Endothelial cell of hepatic sinusoid (primary cell): ENCODE measurements around the gene SHISAL1.

ENCODE experiments used
- in situ Hi-C: cut with HindIII; loops from 2 replicates; pipeline ENCODE4 v1.10.0; 2017; ENCODE audit warnings: low sequenced_read_pairs

SHISAL1 gene

GRCh38 chr22:44199866-44200265, 112.9 kb downstream of the SHISAL1 start:
- in situ Hi-C loops = no loop called here

- in situ Hi-C loops = no loop called here
These were observed 113.6 kb downstream of the SHISAL1 start for GRCh38 chr22:44199164-44199563.

- in situ Hi-C loops = no loop called here
These were observed 115.5 kb downstream of the SHISAL1 start for GRCh38 chr22:44197271-44197670.

- in situ Hi-C loops = no loop called here
These were observed 116.0 kb downstream of the SHISAL1 start for GRCh38 chr22:44196731-44197131.

- in situ Hi-C loops = no loop called here
These were observed 116.5 kb downstream of the SHISAL1 start for GRCh38 chr22:44196241-44196640.

GRCh38 chr22:44195189-44195871, 117.4 kb downstream of the SHISAL1 start:
- in situ Hi-C loops = no loop called here

GRCh38 chr22:44194569-44194968, 118.2 kb downstream of the SHISAL1 start:
- in situ Hi-C loops = no loop called here
